Measurements from ENCODE around the gene ARMCX5. TPM values are rescaled to one million over a fixed set of nuclear protein-coding genes. Genes with fewer than 3 reads are reported as not detected.

ARMCX5 gene
- total RNA-seq, 4 donors from 2014 or later: 9.9 to 11.1 (median 10.2) TPM

DNA sequence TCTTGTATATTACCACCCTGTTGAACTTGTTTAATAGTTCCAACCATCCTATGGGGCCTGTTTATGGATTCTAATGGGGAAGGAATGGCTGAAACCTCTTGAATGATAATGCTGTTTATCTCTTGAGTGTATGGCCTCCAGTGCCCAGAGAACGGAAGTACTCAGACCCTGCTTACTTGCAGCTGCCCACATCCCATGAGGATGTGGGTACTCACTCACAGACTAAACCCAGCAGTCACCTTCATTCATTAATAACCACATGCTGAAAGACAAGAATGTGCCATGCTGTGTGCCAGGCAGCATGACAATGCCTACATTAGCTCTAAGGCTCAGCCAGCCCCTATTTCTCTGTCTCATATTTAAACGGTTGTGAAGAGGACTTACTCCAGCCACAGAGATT lies 5.9 kb upstream of the ARMCX5 start:
- H3K27me3 ChIP-seq: no peaks in the 10 kb centered on the region
- TF ChIP-seq, protein P1, sequence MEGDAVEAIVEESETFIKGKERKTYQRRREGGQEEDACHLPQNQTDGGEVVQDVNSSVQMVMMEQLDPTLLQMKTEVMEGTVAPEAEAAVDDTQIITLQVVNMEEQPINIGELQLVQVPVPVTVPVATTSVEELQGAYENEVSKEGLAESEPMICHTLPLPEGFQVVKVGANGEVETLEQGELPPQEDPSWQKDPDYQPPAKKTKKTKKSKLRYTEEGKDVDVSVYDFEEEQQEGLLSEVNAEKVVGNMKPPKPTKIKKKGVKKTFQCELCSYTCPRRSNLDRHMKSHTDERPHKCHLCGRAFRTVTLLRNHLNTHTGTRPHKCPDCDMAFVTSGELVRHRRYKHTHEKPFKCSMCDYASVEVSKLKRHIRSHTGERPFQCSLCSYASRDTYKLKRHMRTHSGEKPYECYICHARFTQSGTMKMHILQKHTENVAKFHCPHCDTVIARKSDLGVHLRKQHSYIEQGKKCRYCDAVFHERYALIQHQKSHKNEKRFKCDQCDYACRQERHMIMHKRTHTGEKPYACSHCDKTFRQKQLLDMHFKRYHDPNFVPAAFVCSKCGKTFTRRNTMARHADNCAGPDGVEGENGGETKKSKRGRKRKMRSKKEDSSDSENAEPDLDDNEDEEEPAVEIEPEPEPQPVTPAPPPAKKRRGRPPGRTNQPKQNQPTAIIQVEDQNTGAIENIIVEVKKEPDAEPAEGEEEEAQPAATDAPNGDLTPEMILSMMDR (IDR thresholded peaks at IDR 0.05): no peak
- no peaks in the 10 kb centered on the region for H3K9me3 ChIP-seq
- H3K4me1 ChIP-seq: peaks cover 0 to under 1% (median under 1%) of the 10 kb centered on the region in 4 donors
- H3K4me3 ChIP-seq: no peak overlapping the region
- H3K36me3 ChIP-seq: no peaks in the 10 kb centered on the region
- no peak for DNase-seq (ENCODE audit: extremely low spot score)
- H3K27ac ChIP-seq (replicated peaks in 1 of 4): no peak overlapping the region
- intact Hi-C loops (cut with DNase I): no loop called here
- WGBS: 43% methylated on average over 2 of the region's 2 CpGs

DNA sequence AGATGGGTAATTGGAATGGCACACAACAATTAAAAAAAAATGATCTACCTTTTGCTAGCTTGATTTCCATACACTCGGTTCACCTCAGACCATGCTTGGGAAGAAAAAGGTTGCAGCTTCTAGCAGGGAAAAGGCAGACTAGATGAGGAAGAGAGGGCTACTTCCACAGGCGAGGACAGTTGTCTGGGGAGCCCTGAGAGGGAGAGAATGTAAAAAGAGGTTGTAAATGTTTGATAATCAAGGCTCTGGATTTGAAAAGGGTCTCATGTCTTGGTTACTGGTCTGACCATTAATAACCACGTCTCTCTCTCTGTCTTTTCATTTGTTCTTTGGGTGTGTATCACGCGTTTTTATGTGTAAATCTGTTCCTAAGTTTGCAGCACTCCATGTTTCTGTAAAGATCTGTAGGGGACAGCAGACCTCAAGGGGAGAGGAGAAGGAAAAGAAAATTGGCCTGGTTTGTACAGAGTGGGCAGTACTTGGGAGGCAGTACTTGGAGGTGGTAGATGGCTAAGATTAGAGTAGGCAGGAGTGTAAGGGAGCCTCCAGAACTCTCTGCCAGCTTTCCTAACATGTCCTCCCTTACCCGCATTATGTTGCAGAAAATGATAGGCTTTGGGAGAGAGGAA lies 750 bp downstream of the ARMCX5 start:
- TF ChIP-seq EP300 (IDR thresholded peaks at IDR 0.05): no peak
- TF ChIP-seq, protein P1 (IDR thresholded peaks at IDR 0.05): no peak
- TF ChIP-seq POLR2A (IDR thresholded peaks at IDR 0.05; ENCODE audit: low read depth): no peak
- no peak for TF ChIP-seq POLR2AphosphoS5 (IDR thresholded peaks at IDR 0.05)
- peak overlapping the region; percentile 60 to 68 (median 63) for H3K4me3 ChIP-seq
- H3K4me1 ChIP-seq: peaks cover 0 to 5% (median 5%) of the 10 kb centered on the region in 4 donors
- no peaks in the 10 kb centered on the region for H3K27me3 ChIP-seq
- intact Hi-C loops (cut with DNase I): loop anchor here (5.0 kb wide), 1 partner anchor 52 kb away; the partner anchor contains the start of gene GPRASP1
- no peak for DNase-seq (ENCODE audit: extremely low spot score)
- WGBS: 26% methylated on average over 6 of the region's 6 CpGs
- H3K36me3 ChIP-seq: peaks cover 0 to 6% (median 3%) of the 10 kb centered on the region in 4 donors
- H3K27ac ChIP-seq (replicated peaks in 1 of 4): peak overlapping the region; percentile 71 to 83 (median 76)
- no peaks in the 10 kb centered on the region for H3K9me3 ChIP-seq

DNA sequence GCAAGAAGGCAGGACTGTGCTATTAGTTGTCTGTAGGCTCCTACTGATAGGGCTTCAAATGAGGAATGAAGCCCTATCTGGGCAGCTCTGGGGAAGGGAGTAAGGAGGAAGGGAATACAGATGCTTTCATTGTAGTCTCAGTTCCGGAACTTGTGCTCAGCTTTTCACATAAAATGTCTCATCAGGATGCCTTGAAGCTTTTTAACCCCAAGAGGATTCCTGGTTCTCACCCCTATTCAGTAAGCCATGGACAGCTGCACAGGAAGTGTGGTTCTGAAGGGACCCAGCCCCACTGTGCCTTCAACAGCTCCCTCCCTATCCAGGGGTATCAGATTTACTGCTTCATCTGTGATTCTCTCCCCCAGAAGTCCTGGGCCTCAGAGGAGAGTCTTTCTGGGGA lies 5.0 kb downstream of the ARMCX5 start:
- TF ChIP-seq POLR2A (IDR thresholded peaks at IDR 0.05; ENCODE audit: low read depth) (no peak), POLR2AphosphoS5 (IDR thresholded peaks at IDR 0.05) (no peak), EP300 (IDR thresholded peaks at IDR 0.05) (no peak)
- TF ChIP-seq, protein P1 (IDR thresholded peaks at IDR 0.05): no peak
- Histone ChIP-seq H3K36me3 (peaks cover 0 to 6% (median 3%) of the 10 kb centered on the region in 4 donors), H3K4me3 (no peak overlapping the region), H3K9me3 (no peaks in the 10 kb centered on the region), H3K27me3 (no peaks in the 10 kb centered on the region), H3K4me1 (peaks cover 0 to 5% (median 0%) of the 10 kb centered on the region in 4 donors), H3K27ac (replicated peaks in 1 of 4) (no peak overlapping the region)
- no peak for DNase-seq (ENCODE audit: extremely low spot score)
- intact Hi-C loops (cut with DNase I): loop anchor here (5.0 kb wide), 1 partner anchor 48 kb away; the partner anchor contains the start of gene GPRASP1
- WGBS: 82% methylated on average over 1 of the region's 1 CpG

DNA sequence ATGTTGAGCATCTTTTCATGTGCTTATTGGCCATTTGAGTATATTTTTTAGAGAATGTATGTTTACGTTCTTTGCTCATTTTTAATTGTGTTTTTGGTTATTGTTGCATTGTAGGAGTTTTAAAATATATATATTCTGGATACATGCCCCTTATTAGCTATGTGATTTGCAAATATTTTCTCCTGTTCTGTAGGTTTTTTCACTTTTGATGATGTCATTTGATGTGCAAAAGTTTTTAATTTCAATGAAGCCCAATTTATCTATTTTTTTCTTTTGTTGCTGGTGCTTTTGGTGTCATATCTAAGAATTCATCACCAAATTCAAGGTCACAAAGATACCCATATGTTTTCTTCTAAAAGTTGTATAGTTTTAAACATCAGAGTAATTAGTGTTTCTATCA lies 6.8 kb downstream of the ARMCX5 start:
- 85% methylated on average over 1 of the region's 1 CpG for WGBS
- peaks cover 0 to 11% (median 3%) of the 10 kb centered on the region in 4 donors for H3K36me3 ChIP-seq

DNA sequence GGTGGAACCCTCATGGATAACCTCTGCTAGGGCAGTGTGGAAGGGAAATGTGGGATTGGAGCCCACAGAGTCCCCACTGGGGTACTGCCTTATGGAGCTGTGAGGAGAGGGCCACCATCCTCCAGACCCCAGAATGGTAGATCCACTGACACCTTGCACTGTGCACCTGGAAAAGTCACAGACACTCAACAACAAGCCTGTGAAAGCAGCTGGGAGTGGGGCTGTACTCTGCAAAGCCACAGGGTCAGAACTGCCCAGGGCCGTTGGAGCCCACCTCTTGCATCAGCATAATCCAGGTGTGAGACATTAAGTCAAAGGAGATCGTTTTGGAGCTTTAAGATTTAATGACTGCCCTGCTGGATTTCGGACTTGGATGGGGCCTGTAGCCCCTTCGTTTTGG lies 11.6 kb downstream of the ARMCX5 start:
- 47% methylated on average over 3 of the region's 4 CpGs for WGBS

More for the DNA sequence above, 6.8 kb downstream of the ARMCX5 start:
- no peaks in the 10 kb centered on the region for H3K27me3 ChIP-seq
- no peaks in the 10 kb centered on the region for H3K9me3 ChIP-seq
- no peak overlapping the region for H3K27ac ChIP-seq (replicated peaks in 1 of 4)
- intact Hi-C loops (cut with DNase I): no loop called here
- DNase-seq (ENCODE audit: extremely low spot score): no peak
- no peak for TF ChIP-seq POLR2AphosphoS5 (IDR thresholded peaks at IDR 0.05)
- TF ChIP-seq EP300 (IDR thresholded peaks at IDR 0.05): no peak
- TF ChIP-seq POLR2A (IDR thresholded peaks at IDR 0.05; ENCODE audit: low read depth): no peak
- no peaks in the 10 kb centered on the region for H3K4me1 ChIP-seq
- H3K4me3 ChIP-seq: no peak overlapping the region

More for the DNA sequence above, 11.6 kb downstream of the ARMCX5 start:
- Histone ChIP-seq H3K4me1 (no peaks in the 10 kb centered on the region), H3K27ac (replicated peaks in 1 of 4) (no peak overlapping the region), H3K4me3 (no peak overlapping the region), H3K36me3 (peaks cover 0 to 8% (median 0%) of the 10 kb centered on the region in 4 donors), H3K9me3 (no peaks in the 10 kb centered on the region), H3K27me3 (no peaks in the 10 kb centered on the region)
- TF ChIP-seq, protein P1 (IDR thresholded peaks at IDR 0.05): no peak
- TF ChIP-seq EP300 (IDR thresholded peaks at IDR 0.05): no peak
- TF ChIP-seq POLR2A (IDR thresholded peaks at IDR 0.05; ENCODE audit: low read depth): no peak
- no peak for TF ChIP-seq POLR2AphosphoS5 (IDR thresholded peaks at IDR 0.05)
- intact Hi-C loops (cut with DNase I): no loop called here
- DNase-seq (ENCODE audit: extremely low spot score): no peak
